GM12872 (cell line): ENCODE results near the gene NDEL1.

Experiments used
- CTCF ChIP-seq: IDR thresholded peaks from 3 replicates; pipeline ENCODE4 v1.5.1; 2011; ENCODE audit warnings: low read depth, mild to moderate bottlenecking, low read length, moderate library complexity; ENCODE audit not compliant: insufficient read depth

NDEL1 gene

GRCh38 chr17:8503368-8503767, 67.7 kb downstream of the NDEL1 start:
- TF ChIP-seq CTCF: no peak

DNA sequence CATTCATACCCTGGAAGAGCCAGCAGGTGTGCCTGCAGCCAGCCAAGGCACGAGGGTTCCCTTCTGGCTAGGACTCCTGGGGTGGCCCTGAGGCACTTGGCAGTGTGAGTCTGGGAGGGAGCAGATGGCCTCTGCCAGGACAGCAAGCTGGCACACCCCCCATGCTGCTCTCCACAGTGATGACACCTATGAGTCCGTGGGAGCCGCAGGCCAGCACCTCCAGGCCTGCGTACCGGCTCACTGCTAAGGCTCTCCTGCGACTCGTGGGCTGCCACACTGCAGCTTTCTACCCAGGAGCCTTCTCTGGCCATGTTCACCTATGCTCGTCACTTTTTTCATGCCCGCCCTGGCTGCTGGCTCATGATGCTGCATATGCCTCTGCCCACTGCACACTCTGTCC, 68.1 kb downstream of the NDEL1 start:
- TF ChIP-seq CTCF: no peak

- no peak for TF ChIP-seq CTCF
Measured at GRCh38 chr17:8504460-8505207, 69.0 kb downstream of the NDEL1 start.

DNA sequence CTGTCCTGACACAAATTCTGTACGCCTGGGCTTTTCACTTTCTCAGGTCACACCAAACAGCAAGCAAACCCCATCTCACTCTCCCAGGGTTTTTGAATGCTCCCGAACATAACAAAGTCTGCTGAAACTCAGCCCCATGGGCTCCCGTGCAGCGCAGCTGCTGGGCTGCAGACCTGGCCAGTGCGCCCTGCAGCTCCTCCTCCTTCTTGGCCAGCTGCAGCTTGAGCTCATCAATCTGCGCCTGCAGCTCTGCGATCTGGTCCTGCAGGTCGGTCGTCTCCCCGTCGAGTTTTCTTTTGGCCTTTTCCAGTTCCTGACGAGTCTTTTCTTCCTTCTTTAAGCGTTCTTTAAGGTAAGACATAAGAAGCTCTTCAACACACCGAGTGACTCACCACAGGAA, 70.5 kb downstream of the NDEL1 start:
- no peak for TF ChIP-seq CTCF

GRCh38 chr17:8514801-8515200, 79.1 kb downstream of the NDEL1 start:
- no peak for TF ChIP-seq CTCF
